IPS DF 6.9 (cell line): ENCODE results near the gene SRXN1.

Source experiments
- DNase-seq: peaks from one replicate; pipeline ENCODE4 v3.0.0-alpha.2; 2013; ENCODE audit warnings: low read depth, low spot score
- H3K27ac ChIP-seq: one replicate; pipeline ENCODE4 v1.5.1; 2013; ENCODE audit warnings: low read length, control low read depth
- H3K27me3 ChIP-seq: 2 replicates; pipeline ENCODE4 v1.6.1; 2013; ENCODE audit warnings: mild to moderate bottlenecking, low read length; ENCODE audit not compliant: control insufficient read depth, insufficient read depth
- H3K36me3 ChIP-seq: 2 replicates; pipeline ENCODE4 v1.6.1; 2013; ENCODE audit warnings: low read length; ENCODE audit not compliant: control insufficient read depth, insufficient read depth
- H3K4me1 ChIP-seq: 2 replicates; pipeline ENCODE4 v1.6.1; 2013; ENCODE audit warnings: low read length; ENCODE audit not compliant: control insufficient read depth, insufficient read depth
- H3K4me3 ChIP-seq: 2 replicates; pipeline ENCODE4 v1.5.1; 2013; ENCODE audit warnings: mild to moderate bottlenecking, low read length
- H3K9me3 ChIP-seq: 2 replicates; pipeline ENCODE4 v1.6.1; 2013; ENCODE audit warnings: low read length, inconsistent platforms; ENCODE audit not compliant: control insufficient read depth, insufficient read depth
- WGBS: extraction: QIAGEN DNeasy Blood & Tissue Kit; methylation state at CpG from one replicate; pipeline ENCODE4 v1.1.7; 2013; ENCODE audit warnings: mixed read lengths, missing lambda C conversion rate; ENCODE audit not compliant: insufficient read length, insufficient coverage; 5-methylcytosine and 5-hydroxymethylcytosine counted together

SRXN1 gene

GRCh38 chr20:666877-667276, 13.9 kb upstream of the SRXN1 start:
- no peaks in the 10 kb centered on the region for H3K9me3 ChIP-seq
- no peaks in the 10 kb centered on the region for H3K36me3 ChIP-seq
- no peak overlapping the region for H3K27ac ChIP-seq
- H3K4me3 ChIP-seq, result no peak overlapping the region
- WGBS, result no CpG with 5 or more reads among the region's 4 CpGs
- H3K4me1 ChIP-seq, result peaks cover 9% of the 10 kb centered on the region
- no peaks in the 10 kb centered on the region for H3K27me3 ChIP-seq
- DNase-seq, result no peak

GRCh38 chr20:665276-665675, 12.3 kb upstream of the SRXN1 start:
- Histone ChIP-seq H3K27ac (no peak overlapping the region), H3K4me3 (no peak overlapping the region), H3K4me1 (peaks cover 14% of the 10 kb centered on the region), H3K27me3 (no peaks in the 10 kb centered on the region), H3K36me3 (no peaks in the 10 kb centered on the region), H3K9me3 (no peaks in the 10 kb centered on the region)
- no peak for DNase-seq
- WGBS, result no CpG with 5 or more reads among the region's 6 CpGs

DNA sequence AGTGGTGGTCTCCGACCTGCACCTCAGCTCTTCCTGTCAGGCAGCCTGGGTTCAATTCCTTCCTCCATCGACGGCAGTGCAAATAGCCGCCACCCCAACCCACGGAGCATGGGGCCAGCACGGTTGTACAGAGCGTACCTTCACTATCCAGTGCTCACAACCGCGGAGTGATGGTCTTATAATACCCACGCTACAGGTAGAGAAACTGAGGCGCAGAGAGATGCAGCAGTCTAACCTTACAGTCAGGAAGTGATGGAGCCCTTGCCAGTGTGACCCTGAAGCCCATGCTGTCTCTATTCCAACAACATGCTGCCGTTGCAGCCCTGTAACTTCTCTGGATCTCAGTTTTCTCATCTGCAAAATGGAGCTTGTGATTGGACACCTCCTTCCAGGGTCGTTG, 11.6 kb upstream of the SRXN1 start:
- WGBS, result no CpG with 5 or more reads among the region's 13 CpGs
- Histone ChIP-seq H3K4me1 (peaks cover 15% of the 10 kb centered on the region), H3K4me3 (no peak overlapping the region), H3K27me3 (no peaks in the 10 kb centered on the region), H3K9me3 (no peaks in the 10 kb centered on the region), H3K36me3 (no peaks in the 10 kb centered on the region), H3K27ac (no peak overlapping the region)
- DNase-seq, result no peak

DNA sequence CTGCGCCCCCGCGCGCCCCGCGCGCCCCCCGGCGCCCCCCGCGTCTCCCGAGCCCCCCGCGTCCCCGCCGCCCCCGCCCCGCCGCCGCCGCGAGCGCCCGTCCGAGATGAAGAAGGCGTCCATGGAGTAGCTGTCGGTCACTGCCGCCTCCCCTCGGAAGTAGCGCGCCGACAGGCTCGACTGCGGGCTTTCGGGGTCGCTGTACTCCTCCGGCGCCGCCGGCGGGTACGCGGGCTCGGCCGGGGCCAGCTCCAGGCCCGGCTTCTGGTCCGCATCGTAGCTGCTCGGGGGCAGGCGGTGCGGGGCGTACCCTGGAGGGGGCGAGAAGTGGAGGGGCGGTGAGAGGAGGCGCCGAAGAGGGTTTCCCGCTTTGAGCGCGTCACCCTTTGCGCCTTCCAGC, 11.2 kb upstream of the SRXN1 start:
- no peaks in the 10 kb centered on the region for H3K36me3 ChIP-seq
- no CpG with 5 or more reads among the region's 60 CpGs for WGBS
- no peaks in the 10 kb centered on the region for H3K9me3 ChIP-seq
- no peak overlapping the region for H3K4me3 ChIP-seq
- peaks cover 19% of the 10 kb centered on the region for H3K4me1 ChIP-seq
- no peak for DNase-seq
- no peak overlapping the region for H3K27ac ChIP-seq
- H3K27me3 ChIP-seq, result no peaks in the 10 kb centered on the region

GRCh38 chr20:663315-664090, 10.5 kb upstream of the SRXN1 start:
- Histone ChIP-seq H3K4me1 (peaks cover 20% of the 10 kb centered on the region), H3K4me3 (no peak overlapping the region), H3K36me3 (no peaks in the 10 kb centered on the region), H3K9me3 (no peaks in the 10 kb centered on the region), H3K27me3 (no peaks in the 10 kb centered on the region), H3K27ac (no peak overlapping the region)
- DNase-seq, result no peak
- WGBS, result 100% methylated on average over 4 of the region's 84 CpGs

- Histone ChIP-seq H3K27ac (no peak overlapping the region), H3K4me3 (no peak overlapping the region), H3K9me3 (no peaks in the 10 kb centered on the region), H3K27me3 (no peaks in the 10 kb centered on the region), H3K36me3 (no peaks in the 10 kb centered on the region), H3K4me1 (peaks cover 24% of the 10 kb centered on the region)
- no peak for DNase-seq
- WGBS, result no CpG with 5 or more reads among the region's 16 CpGs
These were observed 9.5 kb upstream of the SRXN1 start for GRCh38 chr20:662277-663192.

- Histone ChIP-seq H3K9me3 (no peaks in the 10 kb centered on the region), H3K36me3 (no peaks in the 10 kb centered on the region), H3K4me1 (peaks cover 24% of the 10 kb centered on the region), H3K27me3 (no peaks in the 10 kb centered on the region), H3K27ac (no peak overlapping the region), H3K4me3 (no peak overlapping the region)
- no CpG with 5 or more reads among the region's 29 CpGs for WGBS
- no peak for DNase-seq
These were observed 8.7 kb upstream of the SRXN1 start for GRCh38 chr20:661474-662270.

DNA sequence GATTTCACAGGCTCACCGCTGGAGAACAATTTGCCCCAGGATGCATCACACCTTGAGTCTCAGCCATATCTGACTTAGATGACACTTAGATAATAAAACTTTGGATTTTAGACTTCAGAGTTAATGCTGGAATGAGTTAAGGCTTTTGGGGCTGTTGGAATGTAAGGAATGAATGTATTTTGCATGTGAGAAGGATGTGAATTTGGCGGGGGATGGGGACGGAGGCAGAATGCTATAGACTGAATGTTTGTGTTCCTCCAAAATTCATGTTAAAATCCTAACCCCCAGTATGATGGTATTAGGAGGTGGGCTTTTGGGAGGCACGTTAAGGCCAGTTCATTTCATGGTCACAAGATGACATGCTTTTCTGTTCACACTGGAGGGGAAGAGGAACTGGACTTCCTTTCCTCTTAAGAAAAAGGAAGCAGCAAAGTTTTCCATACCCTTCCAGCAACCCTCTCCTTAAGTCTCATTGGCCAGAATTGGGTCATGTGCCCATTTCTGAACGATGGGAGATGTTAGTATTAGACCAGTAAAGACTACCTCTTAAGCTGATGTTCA, 5.8 kb upstream of the SRXN1 start:
- DNase-seq, result no peak
- Histone ChIP-seq H3K27me3 (no peaks in the 10 kb centered on the region), H3K4me3 (no peak overlapping the region), H3K4me1 (peaks cover 22% of the 10 kb centered on the region), H3K27ac (no peak overlapping the region), H3K9me3 (no peaks in the 10 kb centered on the region), H3K36me3 (no peaks in the 10 kb centered on the region)
- no CpG with 5 or more reads among the region's 5 CpGs for WGBS

DNA sequence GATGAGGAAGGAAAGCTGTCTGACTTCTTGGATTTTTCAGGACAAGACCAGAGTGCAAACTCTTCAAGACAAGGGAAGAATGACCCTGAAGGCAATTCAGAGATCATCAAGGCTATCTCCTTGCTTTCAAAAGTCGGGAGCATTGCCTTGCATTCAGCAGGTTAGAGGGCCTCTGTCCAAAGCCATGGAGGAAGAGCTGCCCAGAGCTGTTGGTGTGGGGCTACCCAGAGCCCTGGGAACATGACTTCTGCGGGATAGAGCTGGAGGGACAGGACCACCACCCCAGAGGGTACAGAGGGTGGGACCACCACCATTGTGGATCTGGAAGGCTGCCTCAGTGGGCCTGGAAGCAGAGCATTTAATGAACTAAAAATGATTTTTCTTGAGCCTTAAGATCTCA, 5.2 kb upstream of the SRXN1 start:
- H3K9me3 ChIP-seq, result no peaks in the 10 kb centered on the region
- H3K4me3 ChIP-seq, result no peak overlapping the region
- H3K4me1 ChIP-seq, result peaks cover 22% of the 10 kb centered on the region
- no CpG with 5 or more reads among the region's 2 CpGs for WGBS
- H3K27ac ChIP-seq, result peak overlapping the region; percentile 36
- H3K27me3 ChIP-seq, result no peaks in the 10 kb centered on the region
- DNase-seq, result no peak
- no peaks in the 10 kb centered on the region for H3K36me3 ChIP-seq
